ENCODE results near the gene PIAS1. TPM values are rescaled to one million over a fixed set of nuclear protein-coding genes. Genes with fewer than 3 reads are reported as not detected.
A peak's percentile ranks its signal among the peaks of the same experiment; 100 is the strongest.

Gene PIAS1
- total RNA-seq, 2 donors from 2014 or later: 24.1 to 63.3 TPM

DNA sequence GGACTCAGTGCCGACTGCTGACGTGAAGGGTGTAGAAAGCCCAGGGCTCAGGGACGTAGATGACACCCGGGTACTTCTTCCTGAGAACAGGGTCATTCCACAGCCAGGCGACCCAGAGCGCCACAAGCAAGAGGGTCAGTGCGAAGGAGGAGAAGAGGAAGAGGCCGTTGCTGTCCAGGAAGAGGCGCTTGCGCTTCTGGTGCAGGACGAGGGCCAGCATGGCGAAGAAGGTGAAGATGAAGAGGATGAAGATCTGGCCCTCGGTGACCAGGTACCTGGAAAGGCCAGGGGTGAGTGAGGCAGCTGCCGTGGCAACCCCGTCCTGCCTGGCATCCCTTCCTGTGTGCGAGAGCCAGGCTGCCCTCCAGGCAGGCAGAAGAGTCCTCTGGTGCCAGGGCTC lies 154.0 kb downstream of the PIAS1 start:
- WGBS, 2 donors: 81 to 88% methylated on average over 14 to 16 of the region's 16 CpGs
- Histone ChIP-seq H3K36me3 (replicated peaks in 1 of 2; ENCODE audit: insufficient read depth in 1 of 2, low read depth in 2 of 2) (no peaks in the 10 kb centered on the region), H3K4me1 (peaks cover 41% of the 10 kb centered on the region), H3K27me3 (no peaks in the 10 kb centered on the region), H3K9me3 (no peaks in the 10 kb centered on the region), H3K4me3 (no peak overlapping the region), H3K27ac (no peak overlapping the region)
- DNase-seq (peak in 1 of 4 donors; percentile 7), ATAC-seq (no peak)
- intact Hi-C loops (cut with DNase I): no loop called here
- no peak for TF ChIP-seq POLR2A (IDR thresholded peaks at IDR 0.05)
- TF ChIP-seq, protein P1, sequence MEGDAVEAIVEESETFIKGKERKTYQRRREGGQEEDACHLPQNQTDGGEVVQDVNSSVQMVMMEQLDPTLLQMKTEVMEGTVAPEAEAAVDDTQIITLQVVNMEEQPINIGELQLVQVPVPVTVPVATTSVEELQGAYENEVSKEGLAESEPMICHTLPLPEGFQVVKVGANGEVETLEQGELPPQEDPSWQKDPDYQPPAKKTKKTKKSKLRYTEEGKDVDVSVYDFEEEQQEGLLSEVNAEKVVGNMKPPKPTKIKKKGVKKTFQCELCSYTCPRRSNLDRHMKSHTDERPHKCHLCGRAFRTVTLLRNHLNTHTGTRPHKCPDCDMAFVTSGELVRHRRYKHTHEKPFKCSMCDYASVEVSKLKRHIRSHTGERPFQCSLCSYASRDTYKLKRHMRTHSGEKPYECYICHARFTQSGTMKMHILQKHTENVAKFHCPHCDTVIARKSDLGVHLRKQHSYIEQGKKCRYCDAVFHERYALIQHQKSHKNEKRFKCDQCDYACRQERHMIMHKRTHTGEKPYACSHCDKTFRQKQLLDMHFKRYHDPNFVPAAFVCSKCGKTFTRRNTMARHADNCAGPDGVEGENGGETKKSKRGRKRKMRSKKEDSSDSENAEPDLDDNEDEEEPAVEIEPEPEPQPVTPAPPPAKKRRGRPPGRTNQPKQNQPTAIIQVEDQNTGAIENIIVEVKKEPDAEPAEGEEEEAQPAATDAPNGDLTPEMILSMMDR (IDR thresholded peaks at IDR 0.05): no peak

DNA sequence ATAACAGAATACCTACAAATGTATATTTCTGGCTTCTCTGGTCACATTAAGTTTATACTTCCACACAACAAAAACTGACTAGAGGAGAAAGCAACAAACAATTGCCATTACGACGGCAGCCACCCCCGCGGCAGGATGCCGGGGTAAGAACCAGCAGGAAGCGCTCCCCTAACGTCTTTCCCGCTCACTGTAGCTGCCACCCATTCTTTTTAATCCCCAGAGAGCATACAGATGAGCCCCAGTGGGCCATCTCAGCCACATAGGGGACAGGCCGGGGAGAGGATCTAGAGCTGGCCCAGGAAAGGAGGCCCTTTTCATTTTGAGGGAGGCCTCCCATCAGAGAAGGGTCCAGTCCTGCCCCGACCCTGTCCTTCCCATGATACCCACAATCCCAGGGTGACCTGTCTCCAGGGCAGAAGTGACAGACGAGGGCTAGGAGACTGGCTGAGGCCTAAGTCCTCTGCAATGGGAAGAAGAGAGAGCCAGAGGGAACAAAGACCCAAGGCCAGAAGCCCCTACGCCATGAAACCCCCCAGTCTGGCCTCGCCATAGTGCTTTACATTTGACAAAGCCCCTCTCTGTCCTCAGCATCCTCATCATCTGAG lies 154.6 kb downstream of the PIAS1 start:
- no peaks in the 10 kb centered on the region for H3K36me3 ChIP-seq (replicated peaks in 1 of 2; ENCODE audit: insufficient read depth in 1 of 2, low read depth in 2 of 2)
- ATAC-seq (no peak), DNase-seq (no peak)
- intact Hi-C loops (cut with DNase I): no loop called here
- no peak for TF ChIP-seq POLR2A (IDR thresholded peaks at IDR 0.05)
- TF ChIP-seq, protein P1 (IDR thresholded peaks at IDR 0.05): no peak
- no peaks in the 10 kb centered on the region for H3K9me3 ChIP-seq
- H3K4me3 ChIP-seq: no peak overlapping the region
- H3K4me1 ChIP-seq: peaks cover 36% of the 10 kb centered on the region
- no peak overlapping the region for H3K27ac ChIP-seq
- WGBS, 2 donors: 79 to 91% methylated on average over 10 to 13 of the region's 13 CpGs
- H3K27me3 ChIP-seq: no peaks in the 10 kb centered on the region

- Histone ChIP-seq H3K36me3 (replicated peaks in 1 of 2; ENCODE audit: insufficient read depth in 1 of 2, low read depth in 2 of 2) (no peaks in the 10 kb centered on the region), H3K9me3 (no peaks in the 10 kb centered on the region), H3K27ac (no peak overlapping the region), H3K27me3 (no peaks in the 10 kb centered on the region), H3K4me3 (no peak overlapping the region), H3K4me1 (peaks cover 30% of the 10 kb centered on the region)
- TF ChIP-seq, protein P1 (IDR thresholded peaks at IDR 0.05): no peak
- TF ChIP-seq POLR2A (IDR thresholded peaks at IDR 0.05): no peak
- ATAC-seq (no peak), DNase-seq (no peak)
- intact Hi-C loops (cut with DNase I): no loop called here
- 77 to 96% methylated on average over 5 to 7 of the region's 7 CpGs for WGBS, 2 donors
Measured at GRCh38 chr15:68209272-68209671, 155.2 kb downstream of the PIAS1 start.

GRCh38 chr15:68209735-68210408 lies 155.8 kb downstream of the PIAS1 start:
- DNase-seq (no peak), ATAC-seq (no peak)
- H3K36me3 ChIP-seq (replicated peaks in 1 of 2; ENCODE audit: insufficient read depth in 1 of 2, low read depth in 2 of 2): no peaks in the 10 kb centered on the region
- H3K4me1 ChIP-seq: peaks cover 24% of the 10 kb centered on the region
- no peak overlapping the region for H3K4me3 ChIP-seq
- intact Hi-C loops (cut with DNase I): no loop called here
- H3K27ac ChIP-seq: no peak overlapping the region
- H3K9me3 ChIP-seq: no peaks in the 10 kb centered on the region
- no peak for TF ChIP-seq POLR2A (IDR thresholded peaks at IDR 0.05)
- TF ChIP-seq, protein P1 (IDR thresholded peaks at IDR 0.05): no peak
- no peaks in the 10 kb centered on the region for H3K27me3 ChIP-seq
- WGBS, 2 donors: 72 to 90% methylated on average over 13 of the region's 13 CpGs

DNA sequence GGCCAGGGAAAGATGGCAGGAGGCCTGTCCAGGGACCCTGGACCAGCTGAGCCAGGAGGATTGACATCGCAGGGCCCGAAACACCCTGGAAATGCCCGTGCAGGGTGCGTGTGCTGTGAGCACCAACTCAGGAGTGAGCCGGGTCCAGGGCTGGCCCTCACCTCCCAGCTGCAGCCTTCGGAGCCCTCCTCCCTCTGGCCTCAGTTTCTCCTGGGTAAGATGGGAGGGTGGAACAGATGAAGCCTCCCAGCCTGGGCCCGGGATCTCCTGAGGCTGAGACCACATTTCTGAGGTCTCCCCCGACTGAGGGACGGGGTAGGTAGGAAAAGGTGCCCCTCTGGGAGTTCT lies 156.3 kb downstream of the PIAS1 start:
- WGBS, 2 donors: 79 to 86% methylated on average over 5 to 9 of the region's 9 CpGs
- intact Hi-C loops (cut with DNase I): no loop called here
- TF ChIP-seq POLR2A (IDR thresholded peaks at IDR 0.05): no peak
- TF ChIP-seq, protein P1 (IDR thresholded peaks at IDR 0.05): no peak
- no peak for ATAC-seq
- H3K36me3 ChIP-seq (replicated peaks in 1 of 2; ENCODE audit: insufficient read depth in 1 of 2, low read depth in 2 of 2): no peaks in the 10 kb centered on the region
- H3K4me1 ChIP-seq: peaks cover 19% of the 10 kb centered on the region
- H3K9me3 ChIP-seq: no peaks in the 10 kb centered on the region
- H3K27ac ChIP-seq: no peak overlapping the region
- DNase-seq: no peak
- H3K4me3 ChIP-seq: no peak overlapping the region
- no peaks in the 10 kb centered on the region for H3K27me3 ChIP-seq

Measured in body of pancreas (tissue), 4 donors.